ENCODE measurements around the gene FAM114A2.
"Not testable (repeated sequence)": the region's sequence is repeated elsewhere in the genome, so short reads cannot be mapped to it uniquely, and the experiment has no call there.

FAM114A2 gene

DNA sequence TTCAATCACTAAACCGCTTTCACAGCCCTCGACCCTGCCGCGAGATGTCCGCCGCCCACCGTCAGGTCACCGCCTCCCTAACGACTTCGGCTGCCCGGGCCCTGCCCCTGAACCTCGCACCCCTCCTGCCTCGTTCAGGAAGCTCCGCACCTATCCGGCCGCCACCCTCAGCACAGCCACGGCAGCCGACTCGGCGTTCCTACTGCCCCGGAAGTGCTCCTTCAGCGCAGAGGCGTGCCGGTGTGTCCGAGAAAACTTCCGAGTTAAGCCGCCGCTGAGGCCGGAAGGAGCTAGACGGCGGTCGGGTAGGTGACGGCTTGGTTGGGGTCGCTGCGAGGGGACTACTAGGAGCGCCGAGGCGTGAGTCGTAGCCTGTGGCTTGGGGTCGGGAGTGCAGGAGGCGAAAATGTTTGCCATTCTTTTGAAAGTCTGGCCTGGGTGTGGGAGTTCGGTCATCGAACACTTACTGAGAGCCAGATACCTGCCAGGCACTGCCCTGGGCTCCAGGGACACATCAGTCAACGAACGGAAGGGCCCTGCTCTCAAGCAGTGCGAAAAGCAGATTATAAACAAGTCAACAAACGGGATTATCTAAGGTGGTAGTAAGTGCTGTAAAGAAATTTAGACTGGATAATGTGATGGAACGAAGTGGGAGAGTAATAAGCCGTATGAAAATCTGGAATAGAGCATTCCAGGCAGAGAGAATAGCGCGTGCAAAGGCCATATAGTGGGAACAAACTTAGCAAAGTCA is at the start of gene FAM114A2, which contains the start of gene MFAP3:
FAM114A2 (minus strand) TSS at position 204 of the 751 bp plus-strand sequence. CDS start 3,957 bp downstream, outside the sequence.
MFAP3 (plus strand) TSS at position 261 of the 751 bp plus-strand sequence. CDS start 10,756 bp downstream, outside the sequence.
- peak; percentile 88 for DNase-seq

DNA sequence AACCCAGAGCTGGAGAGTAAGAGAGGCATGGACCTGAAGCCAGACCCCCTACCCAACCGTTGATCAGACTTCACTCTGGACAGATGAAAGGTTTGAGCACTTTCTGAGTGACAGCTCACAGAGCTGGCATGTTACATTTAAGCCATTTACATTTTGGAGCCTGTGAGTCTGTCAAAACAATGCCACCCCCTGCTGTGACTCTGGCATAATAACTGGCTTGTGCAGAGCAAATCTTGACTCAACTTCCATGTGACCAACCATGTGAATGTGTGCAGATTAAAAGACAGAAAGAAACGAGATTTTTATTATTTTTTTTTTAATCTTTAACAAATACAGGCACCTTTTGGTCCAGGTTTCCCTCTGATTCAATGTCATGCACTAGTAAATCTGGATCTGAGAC is 48.5 kb upstream of the FAM114A2 start:
- no peak for DNase-seq

DNA sequence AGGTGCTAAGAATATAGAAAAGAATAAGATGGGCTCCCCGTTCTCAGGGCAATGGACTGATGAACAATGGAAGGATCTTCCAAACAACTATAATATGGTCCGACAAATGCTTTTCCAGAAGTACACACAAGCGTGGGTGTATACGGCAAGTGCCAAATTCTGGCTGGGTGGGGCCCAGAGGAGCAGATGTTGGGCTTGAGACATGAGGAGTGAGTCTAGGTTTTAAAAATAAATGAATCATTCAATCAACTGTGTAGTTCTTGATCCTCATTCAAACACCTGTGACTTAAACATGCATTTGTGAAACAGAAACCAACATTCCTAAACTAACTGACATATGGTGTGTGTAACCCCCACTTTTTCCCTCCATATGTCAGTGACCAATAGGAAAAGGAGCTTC is 47.9 kb upstream of the FAM114A2 start:
- no peak for DNase-seq

DNA sequence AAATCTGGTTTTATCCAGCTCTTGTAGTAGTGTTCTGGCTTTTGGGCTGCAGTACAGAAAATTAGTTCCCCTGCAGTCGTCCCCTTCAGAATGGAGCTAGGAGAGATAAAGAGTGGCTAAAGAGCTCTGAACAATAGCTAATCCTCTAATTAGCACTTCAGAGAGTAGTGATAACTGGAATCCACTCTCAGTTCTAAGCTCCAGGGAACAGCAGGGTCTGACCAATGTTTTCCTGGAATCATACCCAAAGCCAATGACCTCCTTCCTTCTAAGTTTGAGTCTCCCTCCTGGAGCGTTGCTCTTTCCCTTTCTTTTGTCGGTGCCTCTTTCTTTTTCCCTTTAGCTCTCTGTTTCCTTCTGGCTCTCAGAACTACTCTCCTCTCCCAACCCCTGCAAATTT is 47.4 kb upstream of the FAM114A2 start:
- DNase-seq = no peak

DNA sequence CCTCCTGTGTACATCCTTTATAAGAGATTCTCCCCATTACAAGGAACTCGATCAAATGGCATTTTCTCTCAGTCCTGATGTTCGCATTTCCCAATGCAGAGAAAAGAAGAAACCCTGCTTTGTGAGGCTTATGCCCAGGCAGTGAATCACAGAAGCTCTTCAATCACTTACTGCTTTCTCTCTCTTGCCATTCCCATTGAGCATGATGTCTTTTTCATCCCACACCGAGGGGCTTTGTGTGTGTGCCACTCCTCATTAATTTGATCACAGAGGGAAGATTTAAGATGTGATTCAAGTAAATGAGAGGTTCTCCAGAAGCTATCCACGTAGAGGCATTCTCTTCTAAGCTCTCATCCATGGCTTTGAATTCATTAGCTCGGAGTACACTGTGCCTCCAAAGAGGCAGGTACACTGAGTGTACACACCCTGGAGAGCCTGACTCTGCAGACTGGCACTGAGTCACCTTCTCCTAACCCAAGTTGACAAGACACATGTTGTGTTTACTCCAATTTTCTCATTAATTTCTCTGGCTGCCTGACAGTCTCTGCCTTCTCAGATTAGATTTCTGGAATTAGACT is 45.4 kb upstream of the FAM114A2 start:
- no peak for DNase-seq

DNA sequence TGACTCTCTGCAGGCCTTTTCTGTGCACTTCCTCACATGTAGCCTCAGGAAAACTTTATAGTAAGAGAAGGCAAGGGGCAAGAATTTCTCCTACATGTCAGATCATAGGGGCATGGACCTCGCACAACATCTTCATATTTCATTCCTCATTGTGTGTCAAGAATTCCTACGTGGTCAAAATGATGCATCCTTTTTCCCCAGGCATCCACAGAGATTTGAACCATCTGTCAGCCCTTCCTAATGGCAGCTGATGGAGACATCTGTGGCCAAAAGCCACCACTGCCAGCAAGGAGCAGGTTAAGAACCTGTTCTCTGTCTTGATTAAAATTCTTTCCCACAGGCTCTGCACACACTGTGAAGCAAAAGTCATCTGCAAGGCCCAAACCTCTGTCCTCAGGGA is 42.5 kb upstream of the FAM114A2 start:
- no peak for DNase-seq

DNA sequence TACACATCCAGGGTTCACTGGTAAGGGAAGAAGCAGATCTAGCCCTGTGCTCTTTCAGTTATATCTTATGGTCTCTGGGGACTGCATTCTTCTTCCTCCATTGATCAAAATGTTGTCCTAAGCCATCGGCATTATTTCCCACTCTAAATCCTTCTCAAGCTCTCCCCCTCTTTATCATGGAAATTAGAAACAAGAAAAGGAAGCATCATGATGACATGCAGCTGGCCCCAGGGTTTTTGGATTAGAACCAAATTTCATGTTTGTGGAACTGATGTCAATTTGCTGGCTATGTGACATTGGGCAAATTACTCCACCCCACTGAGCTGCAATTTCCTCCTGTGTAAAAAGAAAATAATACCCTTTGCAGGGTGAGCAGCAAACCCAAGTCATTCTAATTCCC is 39.6 kb upstream of the FAM114A2 start:
- DNase-seq = no peak

DNA sequence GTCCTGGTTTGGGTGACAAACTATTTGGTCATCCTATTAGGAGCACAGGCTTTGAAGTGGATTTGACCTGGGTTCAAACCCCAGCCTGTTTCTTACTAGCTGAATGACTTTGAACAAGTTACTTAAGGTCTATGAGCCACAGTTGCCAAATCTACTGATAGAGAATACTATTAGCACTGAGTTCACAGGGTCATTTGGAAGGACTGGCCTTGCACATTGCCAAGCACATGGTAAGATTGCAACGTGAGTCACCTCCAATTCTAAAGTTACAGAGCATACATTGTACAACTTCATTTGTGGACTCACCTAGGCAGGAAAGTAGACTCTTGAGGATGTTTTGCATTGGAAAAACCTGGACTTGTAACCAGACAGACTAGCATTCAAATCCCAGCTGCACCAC is 39.0 kb upstream of the FAM114A2 start:
- no peak for DNase-seq

DNA sequence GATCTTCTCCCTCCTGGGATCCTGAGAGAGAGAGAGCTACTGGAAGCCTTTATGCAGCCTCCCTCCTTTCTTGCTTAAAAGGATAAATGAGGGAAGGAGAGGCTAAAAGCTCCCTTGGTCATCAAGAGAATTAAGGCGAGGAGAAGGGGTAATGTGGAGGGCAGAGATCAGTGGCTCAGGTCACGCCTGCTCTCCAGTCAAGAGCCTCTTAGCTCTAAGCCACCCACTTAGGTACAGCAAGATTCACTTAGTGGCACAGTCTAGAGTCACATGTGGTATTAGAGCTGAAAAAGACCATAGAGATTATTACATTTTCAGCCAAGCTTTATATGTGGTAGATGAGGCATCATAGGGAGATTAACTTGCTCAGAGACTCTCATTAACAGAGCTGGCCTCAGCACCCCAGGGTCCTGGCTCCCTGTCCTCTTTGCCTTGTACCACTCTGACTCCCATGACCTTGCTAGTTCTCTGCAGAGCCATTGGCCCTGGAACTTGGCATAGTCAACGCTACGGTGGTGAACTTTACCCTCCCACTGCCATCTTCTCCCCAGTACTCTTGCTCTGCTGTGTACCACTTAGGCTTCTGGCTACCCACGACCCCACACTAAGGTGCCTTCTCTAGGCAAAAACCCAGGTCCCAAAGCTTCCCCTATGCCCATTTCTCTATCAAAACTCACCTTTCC is 37.7 kb upstream of the FAM114A2 start:
- DNase-seq = no peak

DNA sequence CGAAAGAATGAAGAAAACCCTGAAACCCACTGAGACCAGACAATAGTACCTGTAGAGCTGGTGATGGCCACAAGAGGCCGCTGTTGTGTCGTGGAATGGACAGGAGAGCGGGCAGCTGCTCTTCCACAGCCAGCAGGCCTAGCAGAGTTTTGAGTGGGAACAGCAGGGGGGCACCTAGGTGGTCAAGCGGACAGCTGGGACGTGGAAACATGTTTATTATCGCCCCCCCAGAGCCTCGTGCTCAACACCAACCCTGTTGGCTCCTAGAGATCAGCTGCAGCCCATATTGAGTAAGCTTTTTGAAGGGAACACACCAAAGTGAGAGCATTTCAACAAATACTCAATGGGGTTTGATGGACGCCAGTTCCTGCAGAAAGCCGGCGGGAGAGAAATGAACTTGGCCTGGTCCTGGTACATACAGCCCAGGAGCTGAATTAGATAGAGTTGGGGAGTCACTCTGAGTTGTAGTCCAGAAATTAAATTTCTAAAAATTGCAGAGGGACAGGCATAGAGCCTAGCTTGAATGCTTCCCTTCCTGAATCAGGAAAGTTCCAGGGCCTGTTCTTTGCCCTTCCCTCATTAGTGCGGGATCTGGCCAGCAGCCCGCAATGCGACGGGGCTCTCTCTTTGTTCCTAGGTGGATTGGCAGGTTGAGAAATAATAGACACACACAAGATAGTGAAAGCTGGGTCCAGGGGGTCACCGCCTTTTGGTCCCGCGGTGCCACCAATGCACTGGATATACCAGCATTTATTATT is 33.9 kb upstream of the FAM114A2 start:
- peak; percentile 89 for DNase-seq

DNA sequence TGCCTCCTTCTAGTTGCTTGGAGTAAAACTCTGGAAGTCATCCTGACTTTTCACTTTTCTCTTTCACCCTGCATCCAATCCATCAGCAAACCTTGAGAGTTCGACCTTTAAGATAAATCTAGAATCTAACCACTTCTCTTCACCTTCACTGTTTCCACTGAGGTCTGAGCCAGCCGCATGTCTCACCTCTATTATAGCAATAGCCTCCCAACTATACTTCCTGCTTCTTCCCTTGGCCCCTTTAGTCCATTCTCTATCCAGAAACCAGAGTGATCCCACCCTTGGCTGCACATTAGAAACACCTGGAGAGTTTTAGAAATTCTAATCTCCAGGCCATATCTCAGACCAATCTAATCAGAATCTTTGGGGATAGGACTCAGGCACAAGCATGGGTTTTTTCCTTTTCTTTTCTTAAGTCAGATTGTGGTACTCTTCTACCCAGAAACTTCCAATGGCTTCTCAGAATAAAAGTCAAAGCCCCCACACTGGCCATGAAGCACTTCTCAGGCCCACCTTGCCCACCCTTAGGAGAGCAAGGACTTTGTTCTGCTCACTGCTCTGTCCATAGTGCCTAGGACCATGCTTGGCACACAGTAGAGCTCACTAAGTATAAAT is 33.2 kb upstream of the FAM114A2 start:
- no peak for DNase-seq

DNA sequence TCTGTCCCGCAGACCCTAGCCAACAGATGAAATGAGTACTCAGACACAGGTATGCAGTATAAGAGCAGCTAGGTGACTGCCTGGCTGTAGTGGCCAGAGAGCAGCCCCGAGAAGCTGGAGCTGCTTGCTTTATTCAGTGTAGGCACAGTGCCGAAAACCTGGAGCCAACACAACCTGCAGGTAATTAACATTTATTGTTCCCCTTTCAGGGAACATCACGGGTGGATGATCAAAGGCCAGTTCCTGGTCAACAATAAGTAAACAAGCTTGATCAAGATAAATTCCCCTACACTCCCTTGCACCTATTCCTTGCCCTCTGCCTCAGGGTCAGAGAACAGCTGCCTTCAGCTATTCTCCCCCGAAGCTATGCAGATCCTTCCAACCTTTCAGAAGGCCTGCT is 31.1 kb upstream of the FAM114A2 start:
- not testable (repeated sequence) for DNase-seq

DNA sequence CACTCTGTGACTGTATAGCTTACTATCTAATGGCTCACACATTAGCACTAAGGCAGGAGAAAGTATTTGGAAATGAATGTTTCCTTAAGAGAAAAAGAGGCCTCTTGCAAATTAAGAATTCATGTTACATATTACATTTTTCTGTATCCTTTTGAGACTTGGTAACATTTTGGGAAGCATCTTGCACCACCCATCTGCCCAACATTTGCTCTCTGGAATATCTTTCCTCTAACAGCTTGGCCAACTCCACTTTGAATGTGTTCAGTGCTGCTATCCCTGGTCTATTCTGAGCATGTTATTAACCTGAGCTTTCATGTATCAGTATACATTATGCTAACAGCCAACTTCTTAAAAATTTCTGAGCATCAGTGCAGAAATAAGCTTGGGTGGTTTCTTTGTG is 27.3 kb upstream of the FAM114A2 start:
- DNase-seq = no peak

DNA sequence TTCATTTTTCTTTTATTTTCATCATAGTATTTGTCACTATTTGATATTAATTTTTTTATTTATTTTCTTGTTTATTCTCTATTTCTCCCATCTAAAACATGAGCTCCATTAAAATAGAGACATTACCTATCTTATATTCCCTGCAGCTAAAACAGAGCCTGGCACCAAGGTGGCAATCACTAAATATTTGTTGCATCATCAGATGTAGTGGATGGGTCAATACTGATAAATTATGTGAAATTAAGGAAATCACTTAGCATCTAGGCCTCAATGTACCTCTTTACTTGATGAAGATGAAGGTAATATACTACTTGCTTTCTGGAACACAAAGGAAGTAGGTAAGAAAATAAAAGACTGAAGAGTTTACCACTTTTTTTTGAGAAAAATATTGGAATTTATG is 24.7 kb upstream of the FAM114A2 start:
- no peak for DNase-seq

DNA sequence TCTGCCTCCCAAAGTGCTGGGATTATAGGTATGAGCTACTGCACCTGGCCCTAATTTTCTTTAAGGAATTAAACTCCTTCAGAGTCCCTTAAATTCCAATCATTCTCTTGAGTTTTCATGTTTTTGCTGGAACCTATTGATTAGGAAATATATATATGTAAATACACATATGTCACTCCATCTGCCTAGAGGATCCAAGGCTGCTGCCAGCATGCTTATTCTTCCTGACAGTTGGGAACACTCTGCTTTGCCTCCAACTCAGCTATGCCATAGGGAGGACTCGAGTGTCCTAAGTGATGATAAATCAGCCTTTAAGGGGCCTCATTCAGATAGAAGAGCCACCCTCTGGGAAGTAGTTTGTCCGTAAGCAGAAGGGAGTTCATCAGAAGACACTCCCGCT is 21.9 kb upstream of the FAM114A2 start:
- no peak for DNase-seq

DNA sequence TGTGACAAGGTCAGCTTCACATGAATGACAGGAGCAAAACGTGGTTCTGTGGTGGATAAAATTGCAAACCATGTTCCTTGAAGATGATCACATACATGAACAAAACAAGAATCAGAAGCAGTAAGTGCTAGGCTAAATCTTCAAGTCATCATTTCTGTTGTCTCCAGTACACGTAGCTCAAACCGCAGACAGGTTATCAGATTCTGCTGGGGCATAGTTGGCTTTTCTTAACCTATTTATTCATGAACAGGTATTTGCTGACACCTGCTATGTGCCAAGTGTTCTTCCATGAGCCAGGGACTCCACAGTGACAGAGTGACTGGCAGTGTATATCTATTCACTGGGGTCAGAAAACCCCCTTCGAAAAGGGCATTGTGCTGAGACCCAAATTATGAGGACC is 20.9 kb upstream of the FAM114A2 start:
- DNase-seq = no peak

DNA sequence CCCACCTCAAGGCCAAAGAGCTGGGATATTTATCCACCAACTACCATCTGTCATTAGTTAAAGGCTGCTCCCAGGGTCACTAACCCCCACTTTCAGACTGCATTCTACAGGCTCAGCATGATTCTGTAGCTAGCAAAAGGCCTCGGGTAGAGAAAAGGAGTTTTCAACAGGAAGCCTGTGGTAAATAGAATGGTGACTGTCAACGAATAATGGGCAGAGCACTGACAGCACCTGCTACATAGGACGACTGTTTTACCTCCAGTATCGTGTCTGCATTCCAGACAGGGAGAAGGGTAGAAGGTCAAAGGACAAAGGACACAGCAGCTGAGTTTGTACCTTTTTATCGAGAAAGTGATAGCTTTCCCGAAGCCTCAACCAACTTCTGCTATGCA is 20.3 kb upstream of the FAM114A2 start:
- no peak for DNase-seq

DNA sequence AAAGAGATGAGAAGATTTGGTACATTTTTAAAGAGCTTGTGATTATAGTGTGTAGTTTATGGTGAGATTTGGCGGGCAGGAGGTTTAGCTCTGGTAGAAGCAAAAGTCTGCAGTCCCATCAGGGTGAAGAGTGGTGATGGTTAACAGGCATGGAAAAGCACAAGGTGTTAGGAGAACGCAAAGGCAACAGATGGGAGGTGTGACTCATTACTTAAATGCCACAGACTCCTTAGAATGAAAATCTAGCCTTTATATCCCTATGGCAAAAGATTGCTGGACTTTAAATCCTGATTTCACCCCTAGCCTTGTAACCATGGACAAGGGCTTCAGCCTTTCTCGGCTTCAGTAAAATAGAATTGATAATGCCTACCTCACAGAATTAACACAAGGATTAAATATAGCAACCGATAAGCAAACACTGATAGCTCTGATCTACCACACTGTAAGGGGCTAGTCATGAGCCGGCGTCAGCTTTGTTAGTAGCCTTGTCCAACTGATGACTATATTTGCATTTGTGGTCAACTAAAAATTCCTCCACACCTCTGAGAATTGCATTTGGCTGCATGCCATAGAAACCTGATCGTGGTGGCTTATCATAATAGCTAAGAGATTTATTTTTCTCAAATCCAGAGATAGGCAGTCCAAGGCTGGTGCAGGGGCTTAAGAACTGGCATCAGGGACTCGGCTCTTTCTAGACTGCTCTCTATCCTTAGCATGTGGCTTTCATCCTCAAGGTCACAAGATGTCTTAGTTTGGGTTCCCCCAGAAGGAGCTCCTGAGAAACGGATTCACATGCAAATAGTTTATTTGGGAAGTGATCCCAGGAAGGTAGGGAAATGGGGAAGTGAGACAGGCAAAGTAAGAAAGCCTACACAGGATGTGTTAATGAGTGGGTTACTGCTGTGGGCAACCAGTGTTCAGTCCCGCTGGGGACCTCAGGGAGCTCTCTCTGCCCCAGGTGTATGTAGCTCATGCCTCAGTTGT is 19.6 kb upstream of the FAM114A2 start:
- DNase-seq = no peak

DNA sequence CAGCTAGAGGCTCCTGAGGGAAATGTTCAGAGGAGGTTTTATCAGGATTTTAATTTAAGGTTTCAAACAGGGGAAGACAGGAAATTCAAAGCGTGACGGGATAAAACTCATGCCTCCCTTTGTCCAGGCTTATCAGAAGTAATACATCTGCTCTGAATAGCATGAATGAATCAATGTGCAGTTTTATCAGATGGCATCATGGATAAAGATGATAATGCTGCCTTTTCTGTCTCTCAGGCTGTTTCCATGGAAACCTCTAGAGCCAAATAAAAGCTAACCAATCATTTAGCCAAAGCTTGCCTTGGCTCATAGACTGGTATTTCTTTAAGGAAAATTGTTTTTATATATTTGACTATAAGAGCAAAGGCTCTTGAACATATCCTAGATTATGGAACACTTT is 16.5 kb upstream of the FAM114A2 start:
- no peak for DNase-seq

DNA sequence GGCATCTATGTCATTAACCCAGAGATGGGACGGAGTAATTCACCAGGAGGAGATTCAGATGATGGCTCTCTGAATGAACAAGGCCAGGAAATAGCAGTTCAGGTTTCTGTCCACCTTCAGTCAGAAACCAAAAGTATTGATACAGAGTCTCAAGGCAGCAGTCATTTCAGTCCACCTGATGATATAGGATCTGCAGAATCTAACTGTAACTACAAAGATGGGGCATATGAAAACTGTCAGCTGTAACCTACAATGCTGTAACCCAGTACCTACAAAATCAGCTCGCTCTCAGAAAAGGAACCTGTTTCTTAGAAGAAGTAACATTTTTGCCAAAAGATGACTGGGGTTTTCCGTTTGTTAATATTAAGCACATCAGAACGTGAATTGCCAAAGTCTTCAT is 14.8 kb upstream of the FAM114A2 start:
- no peak for DNase-seq

DNA sequence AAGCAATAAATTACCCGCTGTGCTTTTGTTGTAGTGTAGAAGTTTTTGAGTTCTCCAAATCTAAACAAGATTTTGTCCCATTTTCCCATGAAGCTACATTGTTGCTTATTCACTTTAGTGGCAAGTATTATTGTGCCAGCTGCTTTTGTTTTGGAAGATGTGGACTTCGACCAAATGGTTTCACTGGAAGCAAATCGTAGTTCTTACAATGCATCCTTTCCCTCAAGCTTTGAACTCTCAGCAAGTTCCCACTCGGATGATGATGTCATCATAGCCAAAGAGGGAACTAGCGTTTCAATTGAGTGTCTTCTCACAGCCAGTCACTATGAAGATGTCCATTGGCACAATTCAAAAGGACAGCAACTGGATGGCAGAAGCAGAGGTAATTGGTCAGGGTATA is 10.9 kb upstream of the FAM114A2 start:
- DNase-seq = no peak

DNA sequence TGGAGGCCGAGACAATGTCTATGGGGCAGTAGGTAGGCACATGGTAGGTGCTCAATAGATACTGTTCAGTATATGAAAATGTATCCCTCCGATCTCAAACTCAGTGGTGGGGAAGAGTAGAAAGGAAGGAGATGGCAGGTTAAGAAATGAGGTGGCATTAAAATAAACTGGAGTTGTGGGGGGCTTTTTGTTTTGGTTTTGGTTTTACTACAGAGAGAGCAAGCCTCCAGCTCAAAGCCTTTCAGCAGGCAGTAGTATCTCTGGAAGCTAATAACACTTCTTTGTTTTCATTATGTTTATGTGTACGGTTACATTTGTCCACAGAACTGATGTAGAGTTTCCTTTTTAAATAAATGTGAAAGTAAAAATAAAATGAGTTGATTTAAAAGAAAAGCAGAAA is 8.6 kb upstream of the FAM114A2 start:
- no peak for DNase-seq

Data from CD4-positive, alpha-beta T cell treated with Interleukin-17A for 4 hours (primary cell).